Naive thymus-derived CD4-positive, alpha-beta T cell (primary cell): ENCODE data around the gene POLR1G. TPM values are rescaled to one million over a fixed set of nuclear protein-coding genes. Genes with fewer than 3 reads are reported as not detected.

Experiments
- ATAC-seq: fragments of 150-1000 bp; cut with Tn5 transposase; 2 replicates; pipeline ENCODE4 v1.10.0; 2021; ENCODE audit warnings: mild to moderate bottlenecking, moderate library complexity
- CTCF ChIA-PET: fragments of 350-600 bp; sonication (Branson Sonifier 250); formaldehyde crosslinking; loops from one replicate; lab custom pipeline; 2021; ENCODE audit warnings: antibody characterized with exemption; lab: Charles Lee
- POLR2A ChIA-PET: fragments of 350-600 bp; sonication (Branson Sonifier 250); formaldehyde crosslinking; loops from one replicate; lab custom pipeline; 2021; ENCODE audit warnings: antibody characterized with exemption, inconsistent platforms; lab: Charles Lee
- DNase-seq, 9 donors: peaks; one replicate each; pipeline versions ENCODE4 v3.0.0 to v3.0.0-alpha.2; 2020 to 2022; ENCODE audit warnings: mixed read lengths in 1 of 9
- H3K27ac ChIP-seq: one replicate; pipeline ENCODE4 v1.7.0; 2013; ENCODE audit warnings: mild to moderate bottlenecking, low read depth, low read length, moderate library complexity
- H3K27me3 ChIP-seq, 2 donors: one replicate each; pipeline ENCODE4 v1.7.0; 2013; ENCODE audit warnings: low read length in 2 of 2, mild to moderate bottlenecking in 2 of 2, moderate library complexity in 2 of 2; ENCODE audit not compliant: control insufficient read depth in 2 of 2, insufficient read depth in 2 of 2
- H3K36me3 ChIP-seq, 3 experiments: 1 replicate in 2 of 3; 2 replicates in 1 of 3; pipeline ENCODE4 v1.7.0; 2013; ENCODE audit warnings: low read length in 3 of 3, mild to moderate bottlenecking in 3 of 3, moderate library complexity in 1 of 3; ENCODE audit not compliant: insufficient read depth in 3 of 3, control insufficient read depth in 2 of 3
- H3K4me1 ChIP-seq, 2 donors: one replicate each; pipeline ENCODE4 v1.7.0; 2013; ENCODE audit warnings: low read length in 2 of 2, mild to moderate bottlenecking in 2 of 2, moderate library complexity in 1 of 2; ENCODE audit not compliant: control insufficient read depth in 2 of 2, insufficient read depth in 2 of 2
- H3K4me3 ChIP-seq: 2 replicates; pipeline ENCODE4 v1.7.0; 2013; ENCODE audit warnings: mild to moderate bottlenecking, low read length
- H3K9me3 ChIP-seq, 3 experiments: 1 replicate in 2 of 3; 2 replicates in 1 of 3; pipeline ENCODE4 v1.7.0; 2013; ENCODE audit warnings: low read length in 3 of 3; ENCODE audit not compliant: control insufficient read depth in 2 of 3
- H3K27ac Mint-ChIP-seq, 9 donors: one replicate each; pipeline ENCODE4 v1.8.0; 2020 to 2022; ENCODE audit warnings: mixed read lengths in 9 of 9, mild to moderate bottlenecking in 8 of 9, moderate library complexity in 5 of 9, inconsistent platforms in 2 of 9
- H3K27me3 Mint-ChIP-seq, 5 donors: one replicate each; pipeline ENCODE4 v1.8.0; 2021 to 2022; ENCODE audit warnings: mixed read lengths in 5 of 5, mild to moderate bottlenecking in 1 of 5
- H3K36me3 Mint-ChIP-seq, 5 donors: one replicate each; pipeline ENCODE4 v1.8.0; 2020 to 2022; ENCODE audit warnings: mixed read lengths in 5 of 5, mild to moderate bottlenecking in 3 of 5, inconsistent platforms in 1 of 5
- H3K4me1 Mint-ChIP-seq, 7 donors: one replicate each; pipeline ENCODE4 v1.8.0; 2020 to 2022; ENCODE audit warnings: mixed read lengths in 7 of 7, mild to moderate bottlenecking in 3 of 7, inconsistent platforms in 1 of 7
- H3K4me3 Mint-ChIP-seq, 10 donors: one replicate each; pipeline ENCODE4 v1.8.0; 2020 to 2022; ENCODE audit warnings: mild to moderate bottlenecking in 10 of 10, mixed read lengths in 10 of 10, moderate library complexity in 6 of 10, inconsistent platforms in 2 of 10
- H3K9me3 Mint-ChIP-seq, 11 donors: one replicate each; pipeline ENCODE4 v1.8.0; 2020 to 2022; ENCODE audit warnings: mixed read lengths in 11 of 11, mild to moderate bottlenecking in 4 of 11, inconsistent platforms in 1 of 11, moderate library complexity in 1 of 11
- intact Hi-C, 2 donors: fragments of 100-400 bp; cut with micrococcal nuclease; formaldehyde crosslinking; loops; one replicate each; pipeline ENCODE4 v1.15.1; 2023
- polyA plus RNA-seq, 2 donors: library from polyadenylated mRNA; unstranded; fragments of 300-500 nt; fragmentation: Illumina TruSeq; gene quantifications; one replicate each; pipeline ENCODE4 v1.2.3, GENCODE V29; 2021
- total RNA-seq, 6 experiments: library from RNA in 5 of 6; stranded (reverse) in 5 of 6; gene quantifications; 1 replicate in 5 of 6; 2 replicates in 1 of 6; pipeline ENCODE4 v1.2.3 and lab custom pipeline; 2021 to 2026

POLR1G gene
- total and polyA plus RNA-seq, 7 experiments from 2014 or later, result 0.45 to 8.2 (median 4.8) TPM

- H3K4me1 ChIP-seq, result no peaks in the 10 kb centered on the region
- no peaks in the 10 kb centered on the region for H3K4me1 Mint-ChIP-seq
- no peak for ATAC-seq
- no peaks in the 10 kb centered on the region for H3K27me3 ChIP-seq
- H3K27ac ChIP-seq, result no peak overlapping the region
- H3K27me3 Mint-ChIP-seq, result no peaks in the 10 kb centered on the region
- POLR2A ChIA-PET, result no interaction called here
- H3K4me3 ChIP-seq, result no peak overlapping the region
- H3K27ac Mint-ChIP-seq, result no peak overlapping the region
- intact Hi-C loops, result no loop called here
- no peaks in the 10 kb centered on the region for H3K36me3 ChIP-seq
- CTCF ChIA-PET, result interaction anchor here (0.6 kb wide), 1 partner anchor 663 kb away, joined by 7 read pairs; no protein-coding TSS in a partner anchor
- no peak for DNase-seq
- no peaks in the 10 kb centered on the region for H3K9me3 ChIP-seq
- no peaks in the 10 kb centered on the region for H3K9me3 Mint-ChIP-seq
- H3K36me3 Mint-ChIP-seq, result peaks cover 0 to 3% (median 0%) of the 10 kb centered on the region in 5 donors
- no peak overlapping the region for H3K4me3 Mint-ChIP-seq
These were observed 30.3 kb upstream of the POLR1G start for GRCh38 chr19:45376045-45376724.

- Histone ChIP-seq H3K9me3 (no peaks in the 10 kb centered on the region), H3K4me3 (no peak overlapping the region), H3K27me3 (peaks cover 0 to under 1% of the 10 kb centered on the region in 2 donors), H3K27ac (no peak overlapping the region), H3K36me3 (no peaks in the 10 kb centered on the region), H3K4me1 (no peaks in the 10 kb centered on the region)
- ChIA-PET POLR2A (no interaction called here), CTCF (interaction anchor here (1.2 kb wide), 1 partner anchor 399 kb away, joined by 3 read pairs; no protein-coding TSS in a partner anchor)
- H3K4me3 Mint-ChIP-seq, result no peak overlapping the region
- no peak overlapping the region for H3K27ac Mint-ChIP-seq
- DNase-seq, result no peak
- peaks cover 4 to 14% (median 9%) of the 10 kb centered on the region in 5 donors for H3K27me3 Mint-ChIP-seq
- no peaks in the 10 kb centered on the region for H3K4me1 Mint-ChIP-seq
- intact Hi-C loops, result no loop called here
- H3K36me3 Mint-ChIP-seq, result no peaks in the 10 kb centered on the region
- H3K9me3 Mint-ChIP-seq, result peaks cover 0 to 1% (median 0%) of the 10 kb centered on the region in 11 donors
- no peak for ATAC-seq
These were observed 26.3 kb upstream of the POLR1G start for GRCh38 chr19:45380107-45380506.

- ChIA-PET POLR2A (no interaction called here), CTCF (no interaction called here)
- Mint-ChIP-seq H3K36me3 (no peaks in the 10 kb centered on the region), H3K27ac (no peak overlapping the region), H3K4me3 (no peak overlapping the region), H3K4me1 (peaks cover 0 to 6% (median 0%) of the 10 kb centered on the region in 7 donors), H3K9me3 (peaks cover 0 to 1% (median 0%) of the 10 kb centered on the region in 11 donors), H3K27me3 (peaks cover 11 to 28% (median 21%) of the 10 kb centered on the region in 5 donors)
- Histone ChIP-seq H3K9me3 (no peaks in the 10 kb centered on the region), H3K4me1 (no peaks in the 10 kb centered on the region), H3K27me3 (peaks cover 0 to 8% of the 10 kb centered on the region in 2 donors), H3K36me3 (no peaks in the 10 kb centered on the region), H3K27ac (no peak overlapping the region), H3K4me3 (no peak overlapping the region)
- DNase-seq (no peak), ATAC-seq (no peak)
- intact Hi-C loops, result no loop called here
These were observed 24.0 kb upstream of the POLR1G start for GRCh38 chr19:45382426-45382825.

- no peak overlapping the region for H3K27ac ChIP-seq
- no peaks in the 10 kb centered on the region for H3K36me3 ChIP-seq
- H3K27me3 ChIP-seq, result peaks cover 0 to 8% of the 10 kb centered on the region in 2 donors
- peak; percentile 32 for ATAC-seq
- Mint-ChIP-seq H3K36me3 (no peaks in the 10 kb centered on the region), H3K9me3 (peaks cover 0 to 4% (median 0%) of the 10 kb centered on the region in 11 donors), H3K27me3 (peaks cover 15 to 32% (median 21%) of the 10 kb centered on the region in 5 donors), H3K4me3 (peak overlapping the region in 4 of 10 donors; percentile 14 to 56 (median 24)), H3K4me1 (peaks cover 0 to 6% (median 0%) of the 10 kb centered on the region in 7 donors), H3K27ac (no peak overlapping the region)
- ChIA-PET POLR2A (no interaction called here), CTCF (no interaction called here)
- no peaks in the 10 kb centered on the region for H3K9me3 ChIP-seq
- no peak overlapping the region for H3K4me3 ChIP-seq
- H3K4me1 ChIP-seq, result no peaks in the 10 kb centered on the region
- DNase-seq, result no peak
- intact Hi-C loops, result no loop called here
These were observed 20.8 kb upstream of the POLR1G start for GRCh38 chr19:45385392-45386221.

GRCh38 chr19:45391346-45391745, 15.1 kb upstream of the POLR1G start:
- no peaks in the 10 kb centered on the region for H3K36me3 ChIP-seq
- no peaks in the 10 kb centered on the region for H3K27me3 ChIP-seq
- H3K27ac ChIP-seq, result no peak overlapping the region
- peaks cover 0 to 5% (median 0%) of the 10 kb centered on the region in 5 donors for H3K36me3 Mint-ChIP-seq
- H3K4me1 Mint-ChIP-seq, result no peaks in the 10 kb centered on the region
- ChIA-PET CTCF (no interaction called here), POLR2A (no interaction called here)
- DNase-seq (no peak), ATAC-seq (no peak)
- intact Hi-C loops, result no loop called here
- H3K9me3 Mint-ChIP-seq, result peaks cover 0 to 3% (median 0%) of the 10 kb centered on the region in 11 donors
- H3K4me3 ChIP-seq, result no peak overlapping the region
- H3K4me3 Mint-ChIP-seq, result no peak overlapping the region
- peaks cover 4 to 24% (median 6%) of the 10 kb centered on the region in 5 donors for H3K27me3 Mint-ChIP-seq
- no peaks in the 10 kb centered on the region for H3K4me1 ChIP-seq
- H3K27ac Mint-ChIP-seq, result no peak overlapping the region
- no peaks in the 10 kb centered on the region for H3K9me3 ChIP-seq

- ChIA-PET CTCF (no interaction called here), POLR2A (no interaction called here)
- Mint-ChIP-seq H3K9me3 (peaks cover 0 to 3% (median 0%) of the 10 kb centered on the region in 11 donors), H3K36me3 (peaks cover 0 to 7% (median 0%) of the 10 kb centered on the region in 5 donors), H3K27me3 (peaks cover 3 to 21% (median 7%) of the 10 kb centered on the region in 5 donors), H3K27ac (no peak overlapping the region), H3K4me3 (no peak overlapping the region), H3K4me1 (peaks cover 0 to 3% (median 0%) of the 10 kb centered on the region in 7 donors)
- Histone ChIP-seq H3K4me3 (no peak overlapping the region), H3K36me3 (no peaks in the 10 kb centered on the region), H3K27me3 (no peaks in the 10 kb centered on the region), H3K4me1 (no peaks in the 10 kb centered on the region), H3K27ac (no peak overlapping the region), H3K9me3 (no peaks in the 10 kb centered on the region)
- no peak for DNase-seq
- ATAC-seq, result no peak
- intact Hi-C loops, result no loop called here
These were observed 14.4 kb upstream of the POLR1G start for GRCh38 chr19:45391871-45392665.
